RWPE1 (cell line): ENCODE measurements around the gene UBAP1L.
A peak's percentile ranks its signal among the peaks of the same experiment; 100 is the strongest.

Source experiments
- CTCF ChIA-PET: fragments of 350-600 bp; sonication (Branson Sonifier 250); formaldehyde crosslinking; extraction: SDS; loops from one replicate; lab custom pipeline; 2021; lab: Yijun Ruan, JAX
- POLR2A ChIA-PET: fragments of 400-600 bp; formaldehyde crosslinking; extraction: SDS; loops from one replicate; lab custom pipeline; 2020; ENCODE audit warnings: antibody characterized with exemption; ENCODE audit not compliant: low non-redundant PET; lab: Yijun Ruan, JAX
- DNase-seq: peaks from one replicate; pipeline ENCODE4 v3.0.0; 2012; ENCODE audit warnings: low spot score
- H3K27ac ChIP-seq: fragments of 450-650 bp; 2 replicates; pipeline ENCODE4 v1.5.1; 2017
- TF ChIP-seq, protein P1 (sequence below): fragments of 450-650 bp; conservative IDR thresholded peaks from 2 replicates; pipeline ENCODE4 v1.5.1; 2017; ENCODE audit warnings: low read depth, mild to moderate bottlenecking

Gene UBAP1L

DNA sequence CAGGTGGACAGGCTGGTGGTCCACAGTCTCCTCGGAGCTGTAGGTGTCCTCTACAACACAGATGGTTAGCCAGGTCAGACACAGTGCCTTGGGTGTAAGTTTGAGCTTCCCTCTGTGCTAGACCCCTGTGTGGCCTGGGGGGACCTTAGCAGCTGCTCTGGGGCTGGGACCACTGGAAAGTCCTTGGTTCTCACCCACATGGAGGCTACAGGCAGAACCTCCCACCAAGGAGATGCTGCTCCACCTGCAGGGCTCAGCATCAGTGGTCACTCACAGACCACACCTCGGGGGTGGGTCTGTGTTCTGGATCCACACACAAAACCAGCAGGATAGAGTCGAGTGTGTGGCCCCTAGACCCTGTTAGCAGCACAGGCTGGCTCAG is 55.6 kb downstream of the UBAP1L start:
- ChIA-PET POLR2A (no interaction called here), CTCF (no interaction called here)
- TF ChIP-seq, protein P1, sequence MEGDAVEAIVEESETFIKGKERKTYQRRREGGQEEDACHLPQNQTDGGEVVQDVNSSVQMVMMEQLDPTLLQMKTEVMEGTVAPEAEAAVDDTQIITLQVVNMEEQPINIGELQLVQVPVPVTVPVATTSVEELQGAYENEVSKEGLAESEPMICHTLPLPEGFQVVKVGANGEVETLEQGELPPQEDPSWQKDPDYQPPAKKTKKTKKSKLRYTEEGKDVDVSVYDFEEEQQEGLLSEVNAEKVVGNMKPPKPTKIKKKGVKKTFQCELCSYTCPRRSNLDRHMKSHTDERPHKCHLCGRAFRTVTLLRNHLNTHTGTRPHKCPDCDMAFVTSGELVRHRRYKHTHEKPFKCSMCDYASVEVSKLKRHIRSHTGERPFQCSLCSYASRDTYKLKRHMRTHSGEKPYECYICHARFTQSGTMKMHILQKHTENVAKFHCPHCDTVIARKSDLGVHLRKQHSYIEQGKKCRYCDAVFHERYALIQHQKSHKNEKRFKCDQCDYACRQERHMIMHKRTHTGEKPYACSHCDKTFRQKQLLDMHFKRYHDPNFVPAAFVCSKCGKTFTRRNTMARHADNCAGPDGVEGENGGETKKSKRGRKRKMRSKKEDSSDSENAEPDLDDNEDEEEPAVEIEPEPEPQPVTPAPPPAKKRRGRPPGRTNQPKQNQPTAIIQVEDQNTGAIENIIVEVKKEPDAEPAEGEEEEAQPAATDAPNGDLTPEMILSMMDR, result no peak
- DNase-seq, result no peak
- H3K27ac ChIP-seq, result no peak overlapping the region

DNA sequence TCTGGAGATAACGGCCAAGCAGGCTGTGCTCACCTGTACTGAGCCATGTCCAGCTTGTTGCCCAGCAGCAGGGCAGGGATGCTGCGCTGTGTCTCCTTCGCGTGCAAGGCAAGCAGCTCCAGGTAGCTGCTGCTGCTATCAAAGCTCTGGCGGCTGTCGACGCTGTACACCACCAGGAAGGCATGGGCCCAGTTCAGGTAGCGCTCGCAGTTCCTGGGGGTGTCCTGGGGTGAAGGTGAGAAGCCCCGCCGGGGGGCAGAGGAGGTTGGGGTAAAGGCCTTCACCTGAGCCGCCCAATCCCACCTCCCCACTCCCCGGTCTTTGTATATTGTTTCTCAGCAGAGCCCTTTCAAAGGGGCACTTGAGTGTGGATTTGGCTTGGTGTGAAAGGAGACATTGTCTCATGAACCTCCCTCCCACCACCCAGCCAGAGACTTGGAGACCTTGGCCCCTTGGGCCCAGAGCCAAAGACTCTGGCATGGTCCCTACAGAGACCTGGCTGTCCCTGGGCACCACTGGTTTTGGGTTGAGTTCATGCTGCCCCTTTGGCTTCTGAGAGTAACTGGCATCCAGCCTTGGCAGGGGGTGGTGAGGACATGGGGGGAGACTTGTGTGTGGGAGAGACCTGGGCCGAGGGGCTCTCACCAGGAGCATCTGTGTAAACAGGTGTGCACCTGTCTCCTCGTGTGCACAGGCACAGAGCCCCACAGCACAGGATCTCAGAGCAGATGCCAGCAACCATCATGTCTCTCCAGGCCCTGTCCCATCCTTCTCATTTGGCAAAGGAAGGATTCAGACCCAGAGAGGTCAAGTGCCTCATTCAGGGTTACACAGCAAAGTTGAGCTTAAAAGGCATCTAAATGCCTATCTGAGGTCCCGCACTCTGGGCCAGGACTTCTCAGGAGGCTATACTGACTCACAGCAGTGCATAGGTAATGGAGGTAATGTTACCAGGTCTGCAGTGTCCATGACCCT is 56.3 kb downstream of the UBAP1L start:
- no peak overlapping the region for H3K27ac ChIP-seq
- POLR2A ChIA-PET, result no interaction called here
- no peak for DNase-seq
- CTCF ChIA-PET, result no interaction called here
- TF ChIP-seq, protein P1, result no peak

DNA sequence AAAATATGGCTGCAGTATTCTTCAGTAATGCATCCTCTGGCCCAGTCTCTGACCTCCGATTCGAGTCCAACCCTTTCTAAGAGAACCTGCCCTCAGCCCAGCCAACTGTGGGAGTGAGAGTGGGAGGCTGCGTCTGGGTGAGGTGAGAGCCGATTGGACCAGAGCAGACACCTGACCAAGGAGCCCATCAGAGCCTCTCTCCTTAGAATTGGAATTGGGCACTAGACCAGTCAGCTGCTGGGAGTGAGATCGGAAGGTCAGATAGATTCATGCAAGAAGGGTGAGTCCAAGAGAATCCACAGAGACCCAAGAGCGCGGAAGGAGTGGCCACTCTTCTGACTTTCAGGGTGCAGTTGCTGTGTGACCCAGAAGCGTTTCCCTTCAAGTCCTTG is 57.5 kb downstream of the UBAP1L start:
- H3K27ac ChIP-seq, result no peak overlapping the region
- TF ChIP-seq, protein P1, result no peak
- CTCF ChIA-PET, result no interaction called here
- DNase-seq, result no peak
- POLR2A ChIA-PET, result no interaction called here

DNA sequence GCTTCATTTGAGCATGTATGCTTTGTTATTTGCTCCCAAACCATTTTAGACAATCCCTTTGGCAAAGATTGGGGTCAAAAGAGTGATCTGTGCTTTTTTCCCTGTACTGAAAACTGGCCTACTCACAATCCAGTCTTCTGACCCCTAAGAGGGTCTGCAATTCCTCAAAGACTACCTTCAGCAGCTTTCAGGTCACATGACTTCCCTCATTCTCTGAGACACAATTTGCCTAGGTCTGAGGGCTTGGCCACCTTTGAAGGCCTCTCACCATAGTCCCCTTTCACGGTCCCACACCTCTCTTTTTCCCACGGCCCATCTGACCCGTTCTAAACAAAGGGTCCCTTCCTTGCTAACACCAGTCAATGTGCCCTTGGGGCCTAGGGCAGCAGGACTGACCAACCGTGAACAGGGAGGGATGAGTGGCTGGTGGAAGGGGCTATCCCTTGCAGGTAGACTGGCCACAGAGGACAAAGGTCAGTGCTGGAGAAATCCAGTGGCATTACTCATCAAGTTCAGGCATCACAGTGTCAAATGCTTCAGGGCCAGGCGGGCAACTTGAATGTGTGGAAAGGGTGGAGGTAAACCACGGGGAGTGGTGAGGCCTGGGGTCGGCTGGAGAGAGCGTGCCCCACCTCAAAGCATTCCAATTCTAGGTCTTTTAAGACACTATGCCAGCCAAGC is 58.0 kb downstream of the UBAP1L start:
- no peak overlapping the region for H3K27ac ChIP-seq
- peak; percentile 25 for DNase-seq
- POLR2A ChIA-PET, result no interaction called here
- TF ChIP-seq, protein P1, result no peak
- CTCF ChIA-PET, result no interaction called here

DNA sequence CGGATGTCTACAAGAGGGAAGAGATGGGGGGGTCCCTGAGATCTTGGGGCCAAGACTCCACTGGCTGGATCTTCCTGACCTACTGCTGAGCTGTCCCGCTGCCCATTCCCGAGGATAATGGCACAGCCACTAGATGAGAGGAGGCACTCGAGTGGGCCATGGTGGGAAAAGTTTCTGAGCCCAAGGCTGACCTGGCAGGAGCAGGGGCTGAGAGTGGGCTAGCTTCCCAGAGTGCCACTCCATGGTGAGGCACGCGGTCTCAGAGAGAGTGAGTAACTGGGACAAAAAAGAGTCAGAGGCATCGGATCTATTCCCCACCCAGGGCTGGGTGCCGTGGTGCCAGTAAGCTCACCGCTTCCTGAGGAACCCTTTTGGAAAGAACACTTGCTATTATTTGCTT is 58.9 kb downstream of the UBAP1L start:
- no peak for DNase-seq
- TF ChIP-seq, protein P1, result no peak
- no peak overlapping the region for H3K27ac ChIP-seq
- ChIA-PET POLR2A (no interaction called here), CTCF (interaction anchor here (2.1 kb wide), 1 partner anchor 8 kb away, joined by 6 read pairs; no protein-coding TSS in a partner anchor)

DNA sequence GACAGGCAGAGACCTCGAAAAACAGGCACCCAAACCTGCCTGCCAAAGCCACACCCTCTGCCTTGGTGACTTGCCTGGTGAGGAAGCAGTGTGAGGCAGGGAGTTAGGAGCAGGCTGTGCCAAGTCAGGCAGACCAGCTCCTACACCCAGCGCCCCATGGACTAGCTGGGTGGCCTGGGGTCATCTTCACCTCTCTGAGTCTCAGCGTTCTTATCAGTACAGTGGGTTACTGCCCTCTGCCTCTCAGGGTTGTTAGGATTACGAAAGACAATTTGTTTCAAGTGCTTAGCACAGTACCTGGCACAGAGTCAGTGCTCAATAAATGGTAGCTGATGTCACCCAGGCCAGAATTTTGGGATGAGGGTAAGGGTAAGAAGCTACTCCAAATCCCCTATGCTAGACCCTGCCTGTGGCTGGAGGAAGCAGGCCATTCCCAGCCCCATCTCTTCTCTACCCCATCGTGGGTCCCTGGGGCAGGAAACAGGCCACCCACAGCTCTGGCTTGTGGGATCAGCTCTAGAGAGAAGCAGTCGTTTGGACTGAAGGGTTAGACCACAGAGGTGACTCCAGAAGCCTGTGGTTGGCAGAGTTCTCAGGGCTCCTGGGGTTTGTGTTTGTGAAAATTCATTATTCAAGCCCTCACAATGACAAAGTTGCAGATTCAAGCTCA is 59.7 kb downstream of the UBAP1L start:
- ChIA-PET POLR2A (interaction anchor here (0.6 kb wide), 1 partner anchor 392 kb away, joined by 4 read pairs; no protein-coding TSS in a partner anchor), CTCF (interaction anchor here (0.6 to 2.1 kb wide), 4 partner anchors 9 to 46 kb away, joined by 3 to 9 read pairs (median 5); no protein-coding TSS in a partner anchor)
- TF ChIP-seq, protein P1, result no peak
- DNase-seq, result no peak
- H3K27ac ChIP-seq, result no peak overlapping the region
